HG03520 (cell line): Measurements from ENCODE around the gene LRRN3.
A peak's percentile ranks its signal among the peaks of the same experiment; 100 is the strongest.

Source experiments
- ATAC-seq: cut with Tn5 transposase; IDR thresholded peaks from one replicate; pipeline ENCODE4 v1.9.1; 2021; ENCODE audit warnings: mild to moderate bottlenecking, moderate library complexity; ENCODE audit not compliant: unreplicated experiment

The LRRN3 gene

GRCh38 chr7:111103678-111104274 is 12.8 kb downstream of the LRRN3 start:
- peak; percentile 54 for ATAC-seq

GRCh38 chr7:111104710-111105109 is 13.8 kb downstream of the LRRN3 start:
- no peak for ATAC-seq

- no peak for ATAC-seq
Measured at GRCh38 chr7:111105269-111105668, 14.3 kb downstream of the LRRN3 start.

- no peak for ATAC-seq
Measured at GRCh38 chr7:111107579-111107978, 16.7 kb downstream of the LRRN3 start.

GRCh38 chr7:111108000-111108399 is 17.1 kb downstream of the LRRN3 start:
- ATAC-seq: no peak

- no peak for ATAC-seq
Measured at GRCh38 chr7:111108496-111108895, 17.6 kb downstream of the LRRN3 start.

GRCh38 chr7:111112439-111112838 is 21.5 kb downstream of the LRRN3 start:
- no peak for ATAC-seq

GRCh38 chr7:111113263-111114017 is 22.5 kb downstream of the LRRN3 start:
- ATAC-seq: no peak

- no peak for ATAC-seq
Measured at GRCh38 chr7:111115966-111116365, 25.0 kb downstream of the LRRN3 start.

GRCh38 chr7:111126987-111127386 is 36.1 kb downstream of the LRRN3 start:
- ATAC-seq: no peak

- no peak for ATAC-seq
Measured at GRCh38 chr7:111129435-111129834, 38.5 kb downstream of the LRRN3 start.

- no peak for ATAC-seq
Measured at GRCh38 chr7:111132833-111133232, 41.9 kb downstream of the LRRN3 start.

GRCh38 chr7:111137296-111138192 is 46.6 kb downstream of the LRRN3 start:
- peak; percentile 73 for ATAC-seq

- ATAC-seq: peak; percentile 97
Measured at GRCh38 chr7:111138193-111138569, 47.3 kb downstream of the LRRN3 start.

GRCh38 chr7:111138586-111138985 is 47.7 kb downstream of the LRRN3 start:
- no peak for ATAC-seq

- no peak for ATAC-seq
Measured at GRCh38 chr7:111140091-111140865, 49.4 kb downstream of the LRRN3 start.

- no peak for ATAC-seq
Measured at GRCh38 chr7:111145472-111145871, 54.5 kb downstream of the LRRN3 start.

GRCh38 chr7:111146136-111146535 is 55.2 kb downstream of the LRRN3 start:
- ATAC-seq: no peak

GRCh38 chr7:111147708-111148533 is 57.0 kb downstream of the LRRN3 start:
- no peak for ATAC-seq

- no peak for ATAC-seq
Measured at GRCh38 chr7:111150709-111151108, 59.8 kb downstream of the LRRN3 start.
